Activated CD4-positive, alpha-beta T cell treated with anti-CD3 and anti-CD28 coated beads, Interleukin-2, amount 10 ng/mL, durations not matched to agents 24 days and 14 days (primary cell): ENCODE measurements around the gene SNHG17. TPM values are rescaled to one million over a fixed set of nuclear protein-coding genes. Genes with fewer than 3 reads are reported as not detected.

Experiments
- DNase-seq: peaks from one replicate; pipeline ENCODE4 v3.0.0; 2022
- H3K27ac Mint-ChIP-seq: one replicate; pipeline ENCODE4 v1.8.0; 2022; ENCODE audit warnings: mild to moderate bottlenecking, mixed read lengths
- H3K27me3 Mint-ChIP-seq: one replicate; pipeline ENCODE4 v1.8.0; 2022; ENCODE audit warnings: mixed read lengths
- H3K36me3 Mint-ChIP-seq: one replicate; pipeline ENCODE4 v1.8.0; 2022; ENCODE audit warnings: low read depth, mild to moderate bottlenecking, mixed read lengths
- H3K4me1 Mint-ChIP-seq: one replicate; pipeline ENCODE4 v1.8.0; 2021; ENCODE audit warnings: mixed read lengths
- H3K4me3 Mint-ChIP-seq: one replicate; pipeline ENCODE4 v1.8.0; 2022; ENCODE audit warnings: mild to moderate bottlenecking, moderate library complexity, mixed read lengths
- H3K9me3 Mint-ChIP-seq: one replicate; pipeline ENCODE4 v1.8.0; 2021; ENCODE audit warnings: mixed read lengths
- intact Hi-C: fragments of 100-400 bp; cut with micrococcal nuclease; formaldehyde crosslinking; loops from one replicate; pipeline ENCODE4 v1.15.1; 2023
- total RNA-seq: library from RNA; stranded (reverse); gene quantifications from 2 replicates; pipeline ENCODE4 v1.2.3, GENCODE V29; 2022

SNHG17 gene
- total RNA-seq, 1 donor from 2014 or later: 111 TPM

DNA sequence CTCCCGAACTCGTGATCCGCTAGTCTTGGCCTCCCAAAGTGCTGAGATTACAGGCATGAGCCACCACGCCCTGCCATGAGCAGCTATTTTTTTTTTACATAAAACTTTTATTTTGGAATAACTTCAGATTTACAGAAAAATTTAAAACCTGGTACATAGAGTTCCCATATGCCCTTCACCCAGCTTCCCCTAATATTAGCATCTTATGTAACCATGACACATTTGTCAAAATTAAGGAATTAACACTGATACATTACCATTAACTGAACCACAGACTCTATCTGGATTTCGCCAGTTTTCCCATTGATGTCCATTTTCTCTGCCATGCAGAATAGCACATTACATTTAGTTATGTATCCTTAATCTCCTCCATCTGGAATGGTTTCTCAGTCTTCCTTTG, 23.2 kb upstream of the SNHG17 start:
- no peak for DNase-seq
- intact Hi-C loops: no loop called here
- no peaks in the 10 kb centered on the region for H3K36me3 Mint-ChIP-seq
- H3K9me3 Mint-ChIP-seq: no peaks in the 10 kb centered on the region
- H3K4me3 Mint-ChIP-seq: no peak overlapping the region
- no peaks in the 10 kb centered on the region for H3K4me1 Mint-ChIP-seq
- peaks cover 3% of the 10 kb centered on the region for H3K27me3 Mint-ChIP-seq
- no peak overlapping the region for H3K27ac Mint-ChIP-seq

DNA sequence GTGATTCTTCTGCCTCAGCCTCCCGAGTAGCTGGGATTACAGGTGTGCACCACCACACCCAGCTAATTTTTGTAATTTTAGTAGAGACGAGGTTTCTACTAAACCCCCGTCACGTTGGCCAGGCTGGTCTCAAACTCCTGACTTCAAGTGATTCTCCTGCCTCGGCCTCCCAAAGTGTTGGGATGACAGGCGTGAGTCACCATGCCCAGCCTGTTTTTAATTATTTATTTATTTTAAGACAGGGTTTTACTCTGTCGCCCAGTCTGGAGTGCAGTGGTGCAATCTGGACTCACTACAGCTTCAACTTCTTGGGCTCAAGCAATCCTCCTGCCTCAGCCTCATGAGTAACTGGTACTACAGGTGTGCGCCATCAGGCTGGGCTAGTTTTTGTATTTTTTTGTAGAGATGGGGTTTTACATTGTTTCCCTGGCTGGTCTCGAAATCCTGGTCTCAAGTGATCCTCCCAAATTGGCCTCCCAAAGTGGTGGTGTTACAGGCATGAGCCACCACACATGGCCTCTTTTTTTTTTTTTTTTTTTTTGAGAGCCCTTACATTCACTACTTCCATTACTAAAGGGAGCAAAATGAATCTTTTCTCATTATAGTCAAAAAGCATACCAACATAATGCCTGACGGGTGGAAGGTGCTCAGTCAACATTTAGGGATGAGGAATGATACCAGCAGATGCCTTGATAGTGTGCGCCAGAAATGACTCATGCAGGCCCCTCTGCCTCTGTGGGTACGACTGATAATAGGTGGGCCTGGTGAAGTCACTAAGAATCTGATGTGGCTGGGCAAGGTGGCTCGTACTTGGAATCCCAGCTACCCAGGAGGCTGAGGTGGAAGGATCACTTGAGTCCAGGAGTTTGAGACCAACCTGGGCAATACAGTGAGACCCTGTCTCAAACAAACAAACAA, 19.7 kb upstream of the SNHG17 start:
- Mint-ChIP-seq H3K4me1 (peaks cover 6% of the 10 kb centered on the region), H3K9me3 (no peaks in the 10 kb centered on the region), H3K27me3 (peaks cover 3% of the 10 kb centered on the region), H3K27ac (no peak overlapping the region), H3K36me3 (peaks cover 18% of the 10 kb centered on the region), H3K4me3 (no peak overlapping the region)
- no peak for DNase-seq
- intact Hi-C loops: no loop called here

DNA sequence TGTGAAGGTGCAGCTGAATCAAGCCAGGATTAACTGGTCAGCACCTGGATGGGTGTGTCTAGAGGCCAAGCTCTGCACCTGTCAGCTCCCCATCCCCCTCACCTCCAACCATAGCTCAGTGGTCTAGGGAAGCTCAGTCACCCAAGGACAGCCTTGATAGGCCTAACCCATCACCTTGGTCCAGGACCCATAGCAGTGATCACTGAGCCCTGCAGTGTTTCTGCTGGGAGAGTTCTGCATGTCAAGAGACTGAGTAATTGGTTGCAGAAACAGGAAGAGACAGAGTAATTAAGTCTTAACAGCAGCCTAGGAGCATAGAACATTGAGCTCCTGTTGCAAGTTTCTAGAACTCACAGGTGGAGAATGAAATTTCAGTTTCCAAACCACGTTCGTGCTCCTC, 18.8 kb upstream of the SNHG17 start:
- H3K4me1 Mint-ChIP-seq: peaks cover 9% of the 10 kb centered on the region
- H3K36me3 Mint-ChIP-seq: peaks cover 26% of the 10 kb centered on the region
- intact Hi-C loops: no loop called here
- H3K4me3 Mint-ChIP-seq: no peak overlapping the region
- no peak overlapping the region for H3K27ac Mint-ChIP-seq
- no peak for DNase-seq
- peaks cover 3% of the 10 kb centered on the region for H3K27me3 Mint-ChIP-seq
- H3K9me3 Mint-ChIP-seq: no peaks in the 10 kb centered on the region

- no peak overlapping the region for H3K27ac Mint-ChIP-seq
- no peaks in the 10 kb centered on the region for H3K27me3 Mint-ChIP-seq
- no peaks in the 10 kb centered on the region for H3K9me3 Mint-ChIP-seq
- no peak for DNase-seq
- peaks cover 15% of the 10 kb centered on the region for H3K4me1 Mint-ChIP-seq
- H3K36me3 Mint-ChIP-seq: peaks cover 28% of the 10 kb centered on the region
- H3K4me3 Mint-ChIP-seq: no peak overlapping the region
- intact Hi-C loops: no loop called here
Measured at GRCh38 chr20:38452880-38453624, 17.9 kb upstream of the SNHG17 start.

GRCh38 chr20:38450412-38450975, 15.4 kb upstream of the SNHG17 start:
- Mint-ChIP-seq H3K9me3 (no peaks in the 10 kb centered on the region), H3K4me1 (peaks cover 30% of the 10 kb centered on the region), H3K36me3 (peaks cover 31% of the 10 kb centered on the region), H3K27ac (peak overlapping the region; percentile 27), H3K27me3 (no peaks in the 10 kb centered on the region), H3K4me3 (no peak overlapping the region)
- no peak for DNase-seq
- intact Hi-C loops: no loop called here

GRCh38 chr20:38449046-38449445, 13.9 kb upstream of the SNHG17 start:
- Mint-ChIP-seq H3K36me3 (peaks cover 31% of the 10 kb centered on the region), H3K27me3 (no peaks in the 10 kb centered on the region), H3K4me1 (peaks cover 30% of the 10 kb centered on the region), H3K4me3 (no peak overlapping the region), H3K27ac (no peak overlapping the region), H3K9me3 (no peaks in the 10 kb centered on the region)
- intact Hi-C loops: no loop called here
- DNase-seq: no peak

- Mint-ChIP-seq H3K9me3 (no peaks in the 10 kb centered on the region), H3K4me3 (peak overlapping the region; percentile 85), H3K27ac (peak overlapping the region; percentile 93), H3K4me1 (peaks cover 30% of the 10 kb centered on the region), H3K36me3 (peaks cover 31% of the 10 kb centered on the region), H3K27me3 (no peaks in the 10 kb centered on the region)
- no peak for DNase-seq
- intact Hi-C loops: no loop called here
Measured at GRCh38 chr20:38447931-38448675, 13.0 kb upstream of the SNHG17 start.

- H3K4me1 Mint-ChIP-seq: peaks cover 30% of the 10 kb centered on the region
- H3K4me3 Mint-ChIP-seq: peak overlapping the region; percentile 85
- no peak for DNase-seq
- H3K27ac Mint-ChIP-seq: peak overlapping the region; percentile 93
- peaks cover 4% of the 10 kb centered on the region for H3K27me3 Mint-ChIP-seq
- no peaks in the 10 kb centered on the region for H3K9me3 Mint-ChIP-seq
- peaks cover 30% of the 10 kb centered on the region for H3K36me3 Mint-ChIP-seq
- intact Hi-C loops: no loop called here
Measured at GRCh38 chr20:38447251-38447661, 12.1 kb upstream of the SNHG17 start.

GRCh38 chr20:38446441-38447209, 11.5 kb upstream of the SNHG17 start:
- peaks cover 30% of the 10 kb centered on the region for H3K4me1 Mint-ChIP-seq
- DNase-seq: peak; percentile 98
- H3K4me3 Mint-ChIP-seq: peak overlapping the region; percentile 85
- peak overlapping the region; percentile 93 for H3K27ac Mint-ChIP-seq
- H3K27me3 Mint-ChIP-seq: peaks cover 7% of the 10 kb centered on the region
- H3K36me3 Mint-ChIP-seq: peaks cover 28% of the 10 kb centered on the region
- H3K9me3 Mint-ChIP-seq: no peaks in the 10 kb centered on the region
- intact Hi-C loops: loop anchor here (1.0 kb wide), 2 partner anchors 11 to 26 kb away; partner anchors contain the start of genes RALGAPB and SNHG17

- Mint-ChIP-seq H3K27ac (peak overlapping the region; percentile 93), H3K4me1 (peaks cover 30% of the 10 kb centered on the region), H3K36me3 (peaks cover 23% of the 10 kb centered on the region), H3K9me3 (no peaks in the 10 kb centered on the region), H3K4me3 (peak overlapping the region; percentile 85), H3K27me3 (peaks cover 8% of the 10 kb centered on the region)
- DNase-seq: no peak
- intact Hi-C loops: loop anchor here (1.0 kb wide), 2 partner anchors 11 to 26 kb away; partner anchors contain the start of genes RALGAPB and SNHG17
Measured at GRCh38 chr20:38445901-38446425, 10.8 kb upstream of the SNHG17 start.

GRCh38 chr20:38445381-38445796, 10.3 kb upstream of the SNHG17 start:
- intact Hi-C loops: no loop called here
- Mint-ChIP-seq H3K36me3 (peaks cover 18% of the 10 kb centered on the region), H3K9me3 (no peaks in the 10 kb centered on the region), H3K27me3 (peaks cover 8% of the 10 kb centered on the region), H3K27ac (no peak overlapping the region), H3K4me3 (no peak overlapping the region), H3K4me1 (peaks cover 24% of the 10 kb centered on the region)
- no peak for DNase-seq

- Mint-ChIP-seq H3K9me3 (no peaks in the 10 kb centered on the region), H3K36me3 (peaks cover 3% of the 10 kb centered on the region), H3K4me1 (peaks cover 6% of the 10 kb centered on the region), H3K4me3 (no peak overlapping the region), H3K27ac (no peak overlapping the region), H3K27me3 (peaks cover 10% of the 10 kb centered on the region)
- DNase-seq: no peak
- intact Hi-C loops: no loop called here
Measured at GRCh38 chr20:38441916-38442315, 6.8 kb upstream of the SNHG17 start.
